ENCODE results near the gene COL6A1.
"Not testable (repeated sequence)": the region's sequence is repeated elsewhere in the genome, so short reads cannot be mapped to it uniquely, and the experiment has no call there.

The COL6A1 gene

DNA sequence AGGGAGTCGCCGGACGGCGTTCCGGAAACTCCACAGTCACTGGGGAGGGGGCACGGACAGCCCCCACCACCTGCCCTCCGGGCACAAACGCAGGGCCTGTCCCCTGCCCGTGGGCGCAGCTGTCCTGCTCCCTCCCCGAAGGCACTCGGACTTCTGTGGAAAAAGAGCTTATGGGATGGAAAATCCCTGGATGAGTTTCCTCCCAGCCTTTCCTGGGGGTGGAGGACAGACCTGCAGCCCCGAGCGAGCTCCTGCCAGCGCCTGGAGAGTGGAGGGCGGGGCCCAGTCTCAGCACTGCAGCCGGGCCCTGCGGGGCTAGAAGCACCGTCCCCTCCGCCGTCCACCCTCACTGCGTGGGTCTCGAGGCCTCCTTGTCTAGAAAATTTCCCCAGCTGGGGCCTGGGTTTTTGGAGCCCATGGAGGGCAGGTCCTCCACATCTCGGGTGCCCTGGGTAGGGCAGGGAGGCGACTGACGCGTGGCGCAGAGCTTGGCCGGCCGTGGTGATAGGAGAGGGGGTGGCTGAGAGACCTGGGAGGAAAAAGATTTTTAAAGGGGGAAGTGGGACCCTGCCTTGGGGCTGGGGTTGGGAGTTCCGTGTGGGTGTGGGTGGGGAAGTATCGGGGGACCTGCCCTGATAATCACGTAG lies 6.4 kb upstream of the COL6A1 start:
- DNase-seq (ENCODE audit: insufficient read length, low spot score): no peak
- TF ChIP-seq, protein P1, sequence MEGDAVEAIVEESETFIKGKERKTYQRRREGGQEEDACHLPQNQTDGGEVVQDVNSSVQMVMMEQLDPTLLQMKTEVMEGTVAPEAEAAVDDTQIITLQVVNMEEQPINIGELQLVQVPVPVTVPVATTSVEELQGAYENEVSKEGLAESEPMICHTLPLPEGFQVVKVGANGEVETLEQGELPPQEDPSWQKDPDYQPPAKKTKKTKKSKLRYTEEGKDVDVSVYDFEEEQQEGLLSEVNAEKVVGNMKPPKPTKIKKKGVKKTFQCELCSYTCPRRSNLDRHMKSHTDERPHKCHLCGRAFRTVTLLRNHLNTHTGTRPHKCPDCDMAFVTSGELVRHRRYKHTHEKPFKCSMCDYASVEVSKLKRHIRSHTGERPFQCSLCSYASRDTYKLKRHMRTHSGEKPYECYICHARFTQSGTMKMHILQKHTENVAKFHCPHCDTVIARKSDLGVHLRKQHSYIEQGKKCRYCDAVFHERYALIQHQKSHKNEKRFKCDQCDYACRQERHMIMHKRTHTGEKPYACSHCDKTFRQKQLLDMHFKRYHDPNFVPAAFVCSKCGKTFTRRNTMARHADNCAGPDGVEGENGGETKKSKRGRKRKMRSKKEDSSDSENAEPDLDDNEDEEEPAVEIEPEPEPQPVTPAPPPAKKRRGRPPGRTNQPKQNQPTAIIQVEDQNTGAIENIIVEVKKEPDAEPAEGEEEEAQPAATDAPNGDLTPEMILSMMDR (IDR thresholded peaks at IDR 0.05; ENCODE audit: insufficient read depth, missing control alignments): no peak
- FAIRE-seq: no peak

DNA sequence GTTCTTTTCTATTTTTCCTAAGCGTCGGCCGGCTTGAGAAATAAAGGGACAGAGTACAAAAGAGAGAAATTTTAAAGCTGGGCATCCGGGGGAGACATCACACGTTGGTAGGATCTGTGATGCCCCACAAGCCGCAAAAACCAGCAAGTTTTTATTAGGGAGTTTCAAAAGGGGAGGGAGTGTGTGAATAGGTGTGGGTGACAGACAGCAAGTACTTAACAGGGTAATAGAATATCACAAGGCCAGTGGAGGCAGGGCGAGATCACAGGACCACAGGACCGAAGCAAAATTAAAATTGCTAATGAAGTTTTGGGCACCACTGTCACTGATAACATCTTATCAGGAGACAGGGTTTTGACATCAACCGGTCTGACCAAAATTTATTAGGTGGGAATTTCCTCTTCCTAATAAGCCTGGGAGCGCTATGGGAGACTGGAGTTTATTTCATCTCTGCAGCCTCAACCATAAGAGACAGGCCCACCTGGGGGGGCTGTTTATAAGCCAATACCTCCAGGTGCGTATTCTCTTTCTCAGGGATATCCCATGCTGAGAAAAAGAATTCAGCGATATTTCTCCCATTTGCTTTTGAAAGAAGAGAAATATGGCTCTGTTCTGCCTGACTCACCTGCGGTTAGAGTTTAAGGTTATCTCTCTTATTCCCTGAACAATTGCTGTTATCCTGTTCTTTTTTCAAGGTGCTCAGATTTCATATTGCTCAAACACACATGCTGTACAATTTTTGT lies 5.7 kb upstream of the COL6A1 start:
- not testable (repeated sequence) for FAIRE-seq

DNA sequence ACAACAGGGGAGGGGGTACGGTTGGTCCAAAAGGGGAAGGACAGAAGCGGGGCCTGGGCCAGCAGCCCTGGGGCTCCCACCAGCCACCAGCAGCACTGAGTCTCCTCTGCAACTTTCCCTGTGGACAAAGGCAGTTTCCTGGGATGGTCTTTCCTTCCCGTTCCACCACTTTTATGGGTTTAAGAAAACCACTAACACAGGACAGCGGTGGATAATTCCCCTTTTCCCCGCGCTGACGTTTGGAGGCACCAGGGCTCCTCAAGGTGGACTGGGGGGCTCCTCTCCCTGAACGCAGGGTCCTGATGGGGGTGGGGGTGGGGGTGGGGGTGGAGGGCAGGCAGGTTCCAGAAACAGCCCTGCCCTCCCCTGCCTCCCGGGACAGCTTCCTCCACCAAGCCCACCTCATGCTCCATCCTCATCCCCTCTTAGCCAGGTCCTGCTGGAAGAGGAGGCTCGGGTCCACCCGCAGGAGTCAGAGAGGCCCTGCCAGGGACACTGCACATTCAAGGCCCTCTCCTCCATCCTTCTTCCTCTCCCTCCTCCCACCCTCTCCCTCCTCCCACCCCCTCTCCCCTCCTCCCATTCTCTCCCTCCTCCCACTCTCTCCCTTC lies 4.8 kb upstream of the COL6A1 start:
- TF ChIP-seq, protein P1 (IDR thresholded peaks at IDR 0.05; ENCODE audit: insufficient read depth, missing control alignments): no peak
- DNase-seq (ENCODE audit: insufficient read length, low spot score) (no peak), FAIRE-seq (no peak)

More for the DNA sequence above, 5.7 kb upstream of the COL6A1 start:
- not testable (repeated sequence) for DNase-seq (ENCODE audit: insufficient read length, low spot score)

DNA sequence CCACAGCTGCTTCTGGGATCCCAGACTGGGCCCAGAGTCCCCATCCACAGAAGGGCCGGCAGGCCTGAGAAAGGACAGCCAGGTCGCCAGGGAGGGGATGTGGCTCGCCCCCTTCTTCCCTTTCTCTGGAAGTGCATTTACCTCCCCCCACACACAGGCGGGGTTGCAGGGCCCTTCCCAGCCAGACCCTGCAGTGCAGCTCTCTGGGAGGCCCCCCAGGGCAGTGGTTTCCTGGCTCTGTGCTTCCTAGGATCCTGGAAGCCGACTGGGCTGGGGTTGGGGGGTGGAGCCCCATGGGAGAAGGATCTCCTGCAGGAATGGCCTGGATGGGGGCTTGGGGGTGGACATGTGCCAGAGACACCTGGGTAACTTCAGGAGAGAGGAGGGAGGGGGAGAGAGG lies 4.2 kb upstream of the COL6A1 start:
- FAIRE-seq: no peak
- TF ChIP-seq, protein P1 (IDR thresholded peaks at IDR 0.05; ENCODE audit: insufficient read depth, missing control alignments): no peak
- DNase-seq (ENCODE audit: insufficient read length, low spot score): no peak

DNA sequence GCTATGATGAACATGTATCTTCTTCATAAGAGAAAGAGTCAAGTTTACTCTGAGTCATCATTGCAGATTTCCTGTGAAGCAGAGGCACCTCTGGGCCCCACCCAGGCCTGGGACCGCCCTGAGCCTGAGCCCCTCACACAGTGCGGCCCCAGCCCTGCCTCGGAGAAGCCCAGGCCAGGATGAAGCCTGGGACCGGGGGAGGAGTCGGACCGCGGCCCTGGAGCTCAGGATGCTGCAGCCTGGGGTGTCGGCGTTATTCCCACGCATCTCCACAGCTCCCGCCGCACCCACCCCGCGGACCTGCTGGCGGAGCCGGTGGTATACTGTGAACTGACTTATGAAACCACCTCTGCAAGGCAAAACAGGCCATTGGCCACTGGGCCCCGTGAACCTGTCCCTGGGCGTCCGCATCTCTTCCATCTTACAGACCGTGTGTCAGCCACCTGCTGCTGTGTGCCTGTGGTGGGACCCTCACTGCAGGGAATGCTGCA lies 2.4 kb upstream of the COL6A1 start:
- no peak for DNase-seq (ENCODE audit: insufficient read length, low spot score)
- FAIRE-seq: no peak
- TF ChIP-seq, protein P1 (IDR thresholded peaks at IDR 0.05; ENCODE audit: insufficient read depth, missing control alignments): no peak

DNA sequence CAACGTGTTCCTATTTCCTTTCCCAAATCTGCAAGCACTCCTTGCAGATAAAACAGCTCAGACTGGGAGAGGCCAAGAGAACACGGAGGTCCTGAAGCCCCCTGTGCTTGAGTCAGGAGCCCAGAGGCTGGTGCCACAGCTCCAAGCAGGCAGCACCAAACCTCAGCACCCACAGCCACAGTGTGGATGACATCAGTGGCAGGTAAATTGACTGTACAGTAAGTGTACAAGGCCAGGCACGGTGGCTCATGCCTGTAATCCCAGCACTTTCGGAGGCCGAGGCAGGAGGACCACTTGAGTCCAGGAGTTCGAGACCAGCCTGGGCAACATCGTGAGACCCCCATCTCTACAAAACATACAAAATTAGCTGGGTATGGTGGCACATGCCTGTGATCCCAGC lies 1.9 kb upstream of the COL6A1 start:
- no peak for DNase-seq (ENCODE audit: insufficient read length, low spot score)
- TF ChIP-seq, protein P1 (IDR thresholded peaks at IDR 0.05; ENCODE audit: insufficient read depth, missing control alignments): no peak
- FAIRE-seq: no peak

DNA sequence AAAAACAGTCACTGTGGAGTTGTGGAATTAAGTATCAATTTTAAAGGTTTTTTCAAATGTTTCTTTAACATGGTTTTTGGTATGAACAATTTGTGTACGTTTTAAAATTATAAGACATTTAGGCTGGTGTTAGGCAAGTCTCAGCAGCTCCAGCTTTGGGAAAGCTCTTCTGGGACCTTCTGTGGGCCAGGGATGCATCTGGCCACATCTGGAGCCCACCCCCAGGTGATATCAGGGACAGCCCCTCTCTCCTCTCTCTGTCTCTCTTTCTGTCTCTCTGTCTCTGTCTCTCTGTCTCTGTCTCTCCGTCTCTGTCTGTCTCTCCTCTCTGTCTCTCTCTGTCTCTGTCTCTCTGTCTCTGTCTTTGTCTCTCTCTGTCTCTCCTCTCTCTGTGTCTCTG lies 1.3 kb upstream of the COL6A1 start:
- DNase-seq (ENCODE audit: insufficient read length, low spot score) (no peak), FAIRE-seq (no peak)
- TF ChIP-seq, protein P1 (IDR thresholded peaks at IDR 0.05; ENCODE audit: insufficient read depth, missing control alignments): no peak
